GM08714 (cell line): ENCODE measurements around the gene PTH1R.

Experiments
- H3K4me3 ChIP-seq: fragments of 200-500 bp; sonication (Bioruptor generic); 2 replicates; pipeline ENCODE4 v1.5.1; 2014; ENCODE audit warnings: mild to moderate bottlenecking, low read length, inconsistent platforms
- ZNF274 ChIP-seq: IDR thresholded peaks from 2 replicates; pipeline ENCODE4 v1.6.1; 2012; ENCODE audit warnings: mild to moderate bottlenecking, low read depth, low read length

PTH1R gene

GRCh38 chr3:46946416-46946815 is 68.9 kb downstream of the PTH1R start:
- no peak for TF ChIP-seq ZNF274

GRCh38 chr3:46946856-46947545 is 69.5 kb downstream of the PTH1R start:
- no peak overlapping the region for H3K4me3 ChIP-seq
- no peak for TF ChIP-seq ZNF274

More at GRCh38 chr3:46946416-46946815, 68.9 kb downstream of the PTH1R start:
- no peak overlapping the region for H3K4me3 ChIP-seq

DNA sequence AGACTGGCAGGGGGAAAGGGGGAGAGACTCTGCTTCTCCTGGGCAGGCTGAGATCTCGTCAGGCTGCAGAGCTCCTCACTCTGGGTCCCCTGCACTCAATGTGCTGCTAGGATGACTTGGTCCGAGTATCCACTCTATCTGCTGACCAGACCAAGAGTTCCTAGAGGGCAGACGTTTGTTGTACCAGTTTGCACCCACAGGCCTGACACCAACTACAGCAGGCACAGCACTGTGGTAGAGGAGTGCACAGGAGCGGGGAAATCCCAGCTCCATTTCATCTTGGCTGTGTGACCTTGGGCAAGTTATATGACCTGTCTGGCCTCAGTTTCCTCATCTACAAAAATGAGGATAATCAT is 70.0 kb downstream of the PTH1R start:
- no peak overlapping the region for H3K4me3 ChIP-seq
- no peak for TF ChIP-seq ZNF274

- no peak for TF ChIP-seq ZNF274
- no peak overlapping the region for H3K4me3 ChIP-seq
Measured at GRCh38 chr3:46947981-46948791, 70.7 kb downstream of the PTH1R start.

DNA sequence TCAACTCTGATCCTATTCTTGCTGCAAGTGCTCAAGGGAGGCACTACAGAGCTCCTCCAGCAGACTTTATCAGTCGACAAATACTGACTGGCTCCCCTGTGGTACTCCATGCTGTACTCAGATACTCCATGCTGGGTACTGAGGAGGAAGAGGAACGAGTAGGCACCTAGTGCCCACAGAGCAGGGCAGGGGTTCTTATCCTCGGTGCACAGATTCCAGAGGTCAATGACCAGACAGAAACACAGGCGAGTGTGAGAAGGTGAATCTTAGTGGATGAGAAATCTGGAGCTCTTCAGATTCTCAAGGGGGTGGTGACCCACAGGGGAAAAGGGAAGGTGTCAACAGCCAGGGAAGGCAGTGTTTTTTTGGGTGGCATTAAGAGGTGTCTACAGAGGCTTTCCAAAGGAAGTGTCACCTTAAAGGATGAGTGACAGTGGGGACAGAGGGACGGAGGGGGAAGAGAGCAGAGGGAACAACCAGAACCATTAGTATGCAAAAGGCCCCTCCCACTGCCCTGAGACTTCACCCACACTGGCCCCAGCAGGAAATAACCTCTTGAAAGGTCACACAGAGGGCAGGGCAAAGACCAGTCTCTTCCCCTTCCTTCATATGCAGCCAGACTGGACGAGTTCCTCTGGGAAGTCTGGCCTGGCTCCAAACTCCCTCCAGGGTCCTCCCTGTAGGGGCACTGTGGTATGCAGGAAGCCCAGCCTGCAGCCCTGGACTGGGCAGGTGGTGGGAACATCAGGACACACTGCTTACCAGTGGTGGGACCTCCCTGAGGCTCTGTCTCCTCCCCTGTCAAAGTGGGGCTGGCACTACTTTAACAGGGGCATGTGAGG is 71.5 kb downstream of the PTH1R start:
- H3K4me3 ChIP-seq = peak overlapping the region; percentile 1; the same call in 1 of the 2 replicates
- no peak for TF ChIP-seq ZNF274

GRCh38 chr3:46950177-46950576 is 72.7 kb downstream of the PTH1R start:
- no peak overlapping the region for H3K4me3 ChIP-seq
- TF ChIP-seq ZNF274 = no peak

DNA sequence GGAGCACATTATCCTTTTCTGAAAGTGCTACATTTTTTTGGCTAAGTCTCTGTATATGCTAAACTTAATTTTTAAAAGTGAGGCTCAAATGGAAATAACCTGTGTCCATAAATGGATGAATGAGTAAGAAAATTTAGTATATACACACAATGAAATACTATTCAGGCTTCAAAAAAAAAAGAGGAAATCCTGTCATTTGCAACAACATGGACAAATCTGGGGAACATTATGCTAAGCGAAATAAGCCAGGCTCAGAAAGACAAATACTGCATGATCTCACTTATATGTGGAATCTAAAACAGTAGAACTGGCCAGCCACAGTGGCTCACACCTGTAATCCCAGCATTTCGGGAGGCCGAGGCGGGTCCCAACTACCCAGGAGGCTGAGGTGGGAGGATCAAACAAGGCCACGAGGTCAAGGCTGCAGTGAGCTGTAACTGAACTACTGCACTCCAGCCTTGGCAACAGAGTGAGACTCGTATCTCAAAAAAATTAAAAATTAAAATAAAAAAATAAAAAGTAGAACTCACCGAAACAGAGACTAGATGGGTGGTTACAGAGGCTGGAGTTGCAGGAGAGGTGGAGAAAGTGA is 73.2 kb downstream of the PTH1R start:
- no peak overlapping the region for H3K4me3 ChIP-seq
- no peak for TF ChIP-seq ZNF274

- peak overlapping the region; percentile 26; the same call in 1 of the 2 replicates for H3K4me3 ChIP-seq
- TF ChIP-seq ZNF274 = no peak
Measured at GRCh38 chr3:46952813-46953212, 75.3 kb downstream of the PTH1R start.
